Transverse colon (tissue), 4 donors: ENCODE data around the gene CISD3.

Source experiments
- CTCF ChIP-seq, 5 experiments: fragments of 200-600 bp in 3 of 5; fragments of 450-650 bp in 2 of 5; sonication (generic) in 3 of 5; IDR thresholded peaks; 1 replicate in 2 of 5; 2 replicates in 3 of 5; pipeline ENCODE4 v1.5.1; 2016 to 2017; ENCODE audit warnings: antibody characterized with exemption in 5 of 5, inconsistent platforms in 3 of 5, mild to moderate bottlenecking in 2 of 5, moderate library complexity in 1 of 5
- EP300 ChIP-seq: sonication (generic); formaldehyde crosslinking; IDR thresholded peaks from one replicate; pipeline ENCODE4 v1.6.1; 2017; ENCODE audit warnings: antibody characterized with exemption, low read depth
- POLR2A ChIP-seq: fragments of 450-650 bp; IDR thresholded peaks from one replicate; pipeline ENCODE4 v1.6.1; 2016; ENCODE audit warnings: antibody characterized with exemption, mild to moderate bottlenecking, moderate library complexity
- POLR2AphosphoS5 ChIP-seq, 3 donors: sonication (generic); formaldehyde crosslinking; IDR thresholded peaks; one replicate each; pipeline ENCODE4 v1.6.1; 2016; ENCODE audit warnings: antibody characterized with exemption in 3 of 3

DNA sequence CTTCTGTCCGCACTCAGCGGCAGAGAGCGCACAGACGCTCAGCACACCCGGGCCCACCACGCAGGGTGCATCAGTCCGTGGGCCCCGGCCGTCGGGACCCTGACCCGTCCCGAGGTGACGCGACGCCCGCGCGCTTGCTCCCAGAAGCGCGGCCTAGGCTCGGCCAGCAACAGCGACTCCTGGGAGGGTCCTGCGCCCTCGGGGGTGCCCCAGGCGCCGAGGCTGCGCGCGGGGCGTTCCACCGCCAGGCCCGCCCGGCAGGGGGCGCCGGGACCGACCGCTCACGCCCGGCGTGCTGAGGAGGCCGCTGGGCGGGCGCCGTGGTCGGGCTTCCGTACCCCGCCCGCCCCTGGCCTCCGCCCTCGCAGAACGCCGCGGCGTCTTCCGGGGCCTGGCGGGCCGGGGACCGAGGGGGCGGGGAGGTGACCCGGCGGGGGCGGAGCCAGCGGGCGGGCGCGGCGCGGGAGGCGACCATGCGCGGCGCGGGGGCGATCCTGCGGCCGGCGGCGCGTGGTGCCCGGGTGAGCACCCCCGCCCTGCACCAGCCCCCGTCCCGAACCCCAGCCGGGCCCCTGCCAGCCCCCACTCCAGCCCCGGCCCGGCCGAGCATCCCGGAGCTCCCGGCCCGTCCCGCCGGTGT lies at the start of gene CISD3:
- TF ChIP-seq CTCF (IDR thresholded peaks at IDR 0.05) (peak; percentile 49 to 75 (median 70)), POLR2A (no peak), EP300 (no peak), POLR2AphosphoS5 (IDR thresholded peaks at IDR 0.05) (peak in 1 of 3 donors; percentile 22)
